ENCODE results near the gene CLEC1A. TPM values are rescaled to one million over a fixed set of nuclear protein-coding genes. Genes with fewer than 3 reads are reported as not detected.

The CLEC1A gene
- total and polyA plus RNA-seq, 4 donors, result 0.51 to 12.9 (median 7.0) TPM; not detected in 1

- WGBS, 2 donors, result 76 to 82% methylated on average over 7 of the region's 7 CpGs
- Histone ChIP-seq H3K27me3 (ENCODE audit: control insufficient read depth in 1 of 2, insufficient read depth in 2 of 2, low read length in 1 of 2) (no peaks in the 10 kb centered on the region), H3K4me1 (ENCODE audit: control insufficient read depth in 1 of 2, insufficient read depth in 2 of 2, low read length in 2 of 2) (no peaks in the 10 kb centered on the region)
Observed at GRCh38 chr12:10052193-10052913, 46.4 kb downstream of the CLEC1A start.

DNA sequence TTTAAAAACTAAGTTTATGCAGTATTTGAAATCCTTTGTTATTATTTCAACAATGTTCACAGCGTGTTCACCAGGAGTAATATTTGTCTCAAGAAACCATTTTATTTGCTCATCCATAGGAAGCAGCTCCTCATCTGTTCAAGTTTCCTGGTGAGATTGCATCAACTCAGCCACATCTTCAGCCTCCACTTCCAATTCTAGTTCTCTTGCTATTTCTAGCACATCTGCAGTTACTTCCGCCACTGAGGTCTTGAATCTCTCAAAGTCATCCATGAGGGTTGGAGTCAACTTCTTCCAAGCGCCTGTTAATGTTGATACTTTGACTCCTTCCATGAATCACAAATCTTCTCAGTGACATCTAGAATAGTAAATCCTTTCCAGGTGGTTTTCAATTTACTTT, 50.3 kb downstream of the CLEC1A start:
- no peak for ATAC-seq (ENCODE audit: low FRiP score)
- no peak overlapping the region for H3K27ac ChIP-seq (ENCODE audit: low read depth in 1 of 2, low read length in 2 of 2)
- H3K9me3 ChIP-seq (ENCODE audit: control insufficient read depth, low read length), result no peaks in the 10 kb centered on the region
- intact Hi-C loops (cut with DNase I), result no loop called here
- no peaks in the 10 kb centered on the region for H3K4me1 ChIP-seq (ENCODE audit: control insufficient read depth in 1 of 2, insufficient read depth in 2 of 2, low read length in 2 of 2)
- no peaks in the 10 kb centered on the region for H3K27me3 ChIP-seq (ENCODE audit: control insufficient read depth in 1 of 2, insufficient read depth in 2 of 2, low read length in 1 of 2)
- H3K36me3 ChIP-seq (ENCODE audit: control insufficient read depth in 1 of 2, insufficient read depth in 2 of 2, low read length in 1 of 2), result no peaks in the 10 kb centered on the region
- 62 to 65% methylated on average over 3 of the region's 3 CpGs for WGBS, 2 donors
- no peak overlapping the region for H3K4me3 ChIP-seq (ENCODE audit: low read length in 2 of 2)
- no peak for DNase-seq

More at GRCh38 chr12:10052193-10052913, 46.4 kb downstream of the CLEC1A start:
- Histone ChIP-seq H3K4me3 (ENCODE audit: low read length in 2 of 2) (no peak overlapping the region), H3K27ac (ENCODE audit: low read depth in 1 of 2, low read length in 2 of 2) (no peak overlapping the region), H3K9me3 (ENCODE audit: control insufficient read depth, low read length) (no peaks in the 10 kb centered on the region), H3K36me3 (ENCODE audit: control insufficient read depth in 1 of 2, insufficient read depth in 2 of 2, low read length in 1 of 2) (no peaks in the 10 kb centered on the region)
- intact Hi-C loops (cut with DNase I), result no loop called here
- DNase-seq (no peak), ATAC-seq (ENCODE audit: low FRiP score) (no peak)

GRCh38 chr12:10042167-10042566, 56.6 kb downstream of the CLEC1A start:
- ATAC-seq (ENCODE audit: low FRiP score) (no peak), DNase-seq (no peak)
- H3K27ac ChIP-seq (ENCODE audit: low read depth in 1 of 2, low read length in 2 of 2), result no peak overlapping the region
- intact Hi-C loops (cut with DNase I), result no loop called here
- H3K4me3 ChIP-seq (ENCODE audit: low read length in 2 of 2), result no peak overlapping the region
- no peaks in the 10 kb centered on the region for H3K4me1 ChIP-seq (ENCODE audit: control insufficient read depth in 1 of 2, insufficient read depth in 2 of 2, low read length in 2 of 2)
- no peaks in the 10 kb centered on the region for H3K9me3 ChIP-seq (ENCODE audit: control insufficient read depth, low read length)
- H3K36me3 ChIP-seq (ENCODE audit: control insufficient read depth in 1 of 2, insufficient read depth in 2 of 2, low read length in 1 of 2), result no peaks in the 10 kb centered on the region
- H3K27me3 ChIP-seq (ENCODE audit: control insufficient read depth in 1 of 2, insufficient read depth in 2 of 2, low read length in 1 of 2), result no peaks in the 10 kb centered on the region

DNA sequence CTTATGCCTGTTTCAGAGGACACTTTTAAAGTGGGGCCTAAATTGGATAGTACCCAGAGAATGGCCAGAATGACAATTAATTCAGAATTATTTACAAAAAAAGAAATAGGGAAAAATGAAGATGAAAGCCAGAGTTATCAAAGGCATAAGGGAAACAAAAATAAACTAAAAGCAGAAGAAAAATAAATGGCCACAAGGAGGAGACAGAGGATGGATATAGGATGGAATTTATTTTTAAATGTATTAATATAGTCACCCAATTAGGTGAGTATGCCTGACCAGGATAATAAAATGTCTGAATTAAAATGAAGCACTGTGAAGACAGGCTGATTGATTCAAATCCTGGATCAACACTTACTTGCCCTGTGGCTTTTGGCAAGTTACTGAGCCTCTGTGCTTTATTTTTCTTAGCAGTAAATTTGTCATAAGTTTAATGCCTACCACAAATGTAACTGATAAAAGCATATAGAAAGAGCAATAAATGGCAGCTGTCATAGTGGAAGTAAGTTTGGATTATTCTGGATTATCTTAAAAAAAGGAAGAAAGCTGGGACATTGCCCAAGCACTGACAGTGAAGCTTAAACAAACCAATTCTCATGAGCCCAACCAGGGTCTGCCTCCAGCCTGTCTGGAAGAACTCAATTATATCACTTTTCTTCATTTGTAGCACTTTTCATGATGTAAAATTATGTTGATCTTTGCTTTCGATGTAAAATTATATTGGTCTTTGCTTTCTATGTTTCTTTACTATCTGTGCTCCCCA, 64.8 kb downstream of the CLEC1A start:
- Histone ChIP-seq H3K4me3 (ENCODE audit: low read length in 2 of 2) (no peak overlapping the region), H3K27me3 (ENCODE audit: control insufficient read depth in 1 of 2, insufficient read depth in 2 of 2, low read length in 1 of 2) (no peaks in the 10 kb centered on the region), H3K36me3 (ENCODE audit: control insufficient read depth in 1 of 2, insufficient read depth in 2 of 2, low read length in 1 of 2) (no peaks in the 10 kb centered on the region), H3K4me1 (ENCODE audit: control insufficient read depth in 1 of 2, insufficient read depth in 2 of 2, low read length in 2 of 2) (no peaks in the 10 kb centered on the region), H3K9me3 (ENCODE audit: control insufficient read depth, low read length) (no peaks in the 10 kb centered on the region), H3K27ac (ENCODE audit: low read depth in 1 of 2, low read length in 2 of 2) (no peak overlapping the region)
- WGBS, 2 donors, result 35 to 40% methylated on average over 1 of the region's 1 CpG
- intact Hi-C loops (cut with DNase I), result no loop called here
- DNase-seq, result no peak
- no peak for ATAC-seq (ENCODE audit: low FRiP score)

- Histone ChIP-seq H3K27me3 (ENCODE audit: control insufficient read depth in 1 of 2, insufficient read depth in 2 of 2, low read length in 1 of 2) (no peaks in the 10 kb centered on the region), H3K27ac (ENCODE audit: low read depth in 1 of 2, low read length in 2 of 2) (no peak overlapping the region), H3K4me1 (ENCODE audit: control insufficient read depth in 1 of 2, insufficient read depth in 2 of 2, low read length in 2 of 2) (no peaks in the 10 kb centered on the region), H3K4me3 (ENCODE audit: low read length in 2 of 2) (no peak overlapping the region), H3K36me3 (ENCODE audit: control insufficient read depth in 1 of 2, insufficient read depth in 2 of 2, low read length in 1 of 2) (no peaks in the 10 kb centered on the region), H3K9me3 (ENCODE audit: control insufficient read depth, low read length) (no peaks in the 10 kb centered on the region)
- WGBS, 2 donors, result 26 to 33% methylated on average over 5 of the region's 5 CpGs
- DNase-seq (no peak), ATAC-seq (ENCODE audit: low FRiP score) (no peak)
- intact Hi-C loops (cut with DNase I), result no loop called here
Observed at GRCh38 chr12:10031771-10032175, 67.0 kb downstream of the CLEC1A start.

DNA sequence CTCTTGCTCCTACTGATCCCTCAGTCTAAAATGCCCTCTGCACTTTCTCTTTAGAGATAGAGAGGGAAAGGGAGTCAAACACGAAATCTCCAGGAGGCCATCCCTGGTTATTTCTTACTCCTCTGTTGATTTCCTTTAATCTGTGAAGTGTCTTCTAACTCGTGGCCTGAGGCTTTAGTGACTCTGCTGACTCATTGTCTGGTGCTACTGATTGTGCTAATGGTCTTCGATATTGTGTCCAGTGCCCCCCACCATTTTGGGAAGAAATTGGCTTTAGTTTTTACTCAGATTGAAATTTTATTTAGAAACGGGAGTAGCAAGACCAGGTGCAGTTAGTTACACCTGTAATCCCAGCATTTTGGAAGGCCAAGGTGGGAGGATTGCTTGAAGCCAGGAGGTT, 67.5 kb downstream of the CLEC1A start:
- Histone ChIP-seq H3K4me1 (ENCODE audit: control insufficient read depth in 1 of 2, insufficient read depth in 2 of 2, low read length in 2 of 2) (no peaks in the 10 kb centered on the region), H3K4me3 (ENCODE audit: low read length in 2 of 2) (no peak overlapping the region), H3K9me3 (ENCODE audit: control insufficient read depth, low read length) (no peaks in the 10 kb centered on the region), H3K27me3 (ENCODE audit: control insufficient read depth in 1 of 2, insufficient read depth in 2 of 2, low read length in 1 of 2) (no peaks in the 10 kb centered on the region), H3K27ac (ENCODE audit: low read depth in 1 of 2, low read length in 2 of 2) (no peak overlapping the region), H3K36me3 (ENCODE audit: control insufficient read depth in 1 of 2, insufficient read depth in 2 of 2, low read length in 1 of 2) (no peaks in the 10 kb centered on the region)
- WGBS, 2 donors, result 72 to 74% methylated on average over 4 of the region's 4 CpGs
- no peak for ATAC-seq (ENCODE audit: low FRiP score)
- intact Hi-C loops (cut with DNase I), result no loop called here
- no peak for DNase-seq

- intact Hi-C loops (cut with DNase I), result no loop called here
- no peaks in the 10 kb centered on the region for H3K4me1 ChIP-seq (ENCODE audit: control insufficient read depth in 1 of 2, insufficient read depth in 2 of 2, low read length in 2 of 2)
- H3K27ac ChIP-seq (ENCODE audit: low read depth in 1 of 2, low read length in 2 of 2), result no peak within 1 kb of the TSS
- no peak within 1 kb of the TSS for H3K4me3 ChIP-seq (ENCODE audit: low read length in 2 of 2)
- H3K9me3 ChIP-seq (ENCODE audit: control insufficient read depth, low read length), result no peaks in the 10 kb centered on the region
- ATAC-seq (ENCODE audit: low FRiP score) (no peak), DNase-seq (no peak)
- 95% methylated on average over 14 of the region's 14 CpGs for WGBS, 2 donors
- H3K36me3 ChIP-seq (ENCODE audit: control insufficient read depth in 1 of 2, insufficient read depth in 2 of 2, low read length in 1 of 2), result no peaks in the 10 kb centered on the region
- H3K27me3 ChIP-seq (ENCODE audit: control insufficient read depth in 1 of 2, insufficient read depth in 2 of 2, low read length in 1 of 2), result no peaks in the 10 kb centered on the region
Observed at GRCh38 chr12:10030446-10030845, 68.3 kb downstream of the CLEC1A start, which contains the start of gene CLEC9A. CLEC9A (plus strand) TSS chr12:10030682; CDS start chr12:10052688, 22,006 bp downstream.

DNA sequence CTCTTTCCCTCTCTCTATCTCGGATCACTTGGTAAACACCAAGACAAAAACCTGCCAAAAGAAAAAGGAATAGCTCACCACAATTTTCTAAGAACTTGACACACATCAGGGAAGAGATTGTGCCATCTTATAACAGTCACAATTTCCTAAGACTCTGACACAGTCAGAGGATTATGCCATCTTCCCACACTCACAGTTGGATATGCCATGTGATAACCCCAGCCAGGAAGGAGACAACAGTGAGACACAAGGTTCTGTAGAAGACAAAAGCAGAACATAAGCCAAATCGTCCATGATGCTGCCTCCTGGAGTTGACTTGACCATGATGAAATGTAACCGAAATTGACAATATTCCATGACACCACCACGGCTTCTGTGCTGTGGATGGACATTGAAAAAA, 71.1 kb downstream of the CLEC1A start:
- H3K27me3 ChIP-seq (ENCODE audit: control insufficient read depth in 1 of 2, insufficient read depth in 2 of 2, low read length in 1 of 2), result no peaks in the 10 kb centered on the region
- 55 to 59% methylated on average over 4 of the region's 4 CpGs for WGBS, 2 donors
- no peaks in the 10 kb centered on the region for H3K4me1 ChIP-seq (ENCODE audit: control insufficient read depth in 1 of 2, insufficient read depth in 2 of 2, low read length in 2 of 2)
- H3K4me3 ChIP-seq (ENCODE audit: low read length in 2 of 2), result no peak overlapping the region
- H3K9me3 ChIP-seq (ENCODE audit: control insufficient read depth, low read length), result no peaks in the 10 kb centered on the region
- intact Hi-C loops (cut with DNase I), result no loop called here
- no peak overlapping the region for H3K27ac ChIP-seq (ENCODE audit: low read depth in 1 of 2, low read length in 2 of 2)
- no peak for DNase-seq
- ATAC-seq (ENCODE audit: low FRiP score), result no peak
- no peaks in the 10 kb centered on the region for H3K36me3 ChIP-seq (ENCODE audit: control insufficient read depth in 1 of 2, insufficient read depth in 2 of 2, low read length in 1 of 2)

GRCh38 chr12:10027311-10027710, 71.5 kb downstream of the CLEC1A start:
- Histone ChIP-seq H3K27ac (ENCODE audit: low read depth in 1 of 2, low read length in 2 of 2) (no peak overlapping the region), H3K4me1 (ENCODE audit: control insufficient read depth in 1 of 2, insufficient read depth in 2 of 2, low read length in 2 of 2) (no peaks in the 10 kb centered on the region), H3K36me3 (ENCODE audit: control insufficient read depth in 1 of 2, insufficient read depth in 2 of 2, low read length in 1 of 2) (no peaks in the 10 kb centered on the region), H3K4me3 (ENCODE audit: low read length in 2 of 2) (no peak overlapping the region), H3K27me3 (ENCODE audit: control insufficient read depth in 1 of 2, insufficient read depth in 2 of 2, low read length in 1 of 2) (no peaks in the 10 kb centered on the region), H3K9me3 (ENCODE audit: control insufficient read depth, low read length) (no peaks in the 10 kb centered on the region)
- DNase-seq (no peak), ATAC-seq (ENCODE audit: low FRiP score) (no peak)
- intact Hi-C loops (cut with DNase I), result no loop called here
- 67 to 69% methylated on average over 3 of the region's 3 CpGs for WGBS, 2 donors
